Measurements from ENCODE around the gene ACAD9. TPM values are rescaled to one million over a fixed set of nuclear protein-coding genes. Genes with fewer than 3 reads are reported as not detected.

Gene ACAD9
- total and polyA plus RNA-seq, 12 donors = 20.8 to 45.9 (median 37.2) TPM

DNA sequence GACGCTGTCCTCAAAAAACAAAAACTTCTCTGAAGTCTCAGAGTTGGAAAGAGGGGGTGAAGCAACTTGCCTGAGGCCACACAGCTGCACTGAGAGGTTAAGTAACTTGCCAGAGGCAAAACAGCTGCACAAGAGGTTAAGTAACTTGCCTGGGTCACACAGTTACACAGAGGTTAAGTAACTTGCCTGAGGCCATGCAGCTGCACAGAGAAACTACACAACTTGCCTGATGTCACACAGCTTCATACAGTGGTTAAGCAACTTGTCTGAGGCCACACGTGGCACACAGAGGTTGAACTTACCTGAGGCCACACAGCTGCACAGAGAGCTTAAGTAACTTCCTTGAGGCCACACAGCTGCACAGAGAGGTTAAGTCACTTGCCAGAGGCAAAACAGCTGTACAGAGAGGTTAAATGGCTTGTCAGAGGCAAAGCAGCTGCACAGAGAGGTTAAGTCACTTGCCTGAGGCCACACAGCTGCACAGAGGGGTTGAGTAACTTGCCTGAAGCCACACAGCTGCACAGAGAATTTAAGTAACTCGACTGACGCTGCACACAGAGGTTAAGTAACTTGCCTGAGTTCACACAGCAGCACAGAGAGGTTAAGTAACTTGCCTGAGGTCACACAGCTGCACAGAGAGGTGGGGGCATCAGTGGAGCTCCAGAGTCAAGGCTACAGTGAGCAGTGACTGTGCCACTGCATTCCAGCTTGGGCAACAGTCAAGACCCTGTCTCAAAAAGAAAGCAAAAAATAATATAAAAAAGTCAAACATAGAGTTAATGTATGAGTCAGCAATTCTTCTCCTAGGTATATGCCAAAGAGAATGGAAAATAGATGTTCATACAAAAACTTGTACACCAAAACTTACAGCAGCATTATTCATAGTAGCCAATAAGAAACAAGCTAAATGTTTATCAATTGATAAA, 12.0 kb upstream of the ACAD9 start:
- intact Hi-C loops (cut with DNase I) = no loop called here
- Histone ChIP-seq H3K36me3 (no peaks in the 10 kb centered on the region), H3K4me1 (peaks cover 0 to 18% (median 12%) of the 10 kb centered on the region in 9 donors), H3K27ac (no peak overlapping the region), H3K4me3 (no peak overlapping the region), H3K9me3 (no peaks in the 10 kb centered on the region), H3K27me3 (no peaks in the 10 kb centered on the region)
- WGBS, 2 donors = 81 to 83% methylated on average over 4 of the region's 4 CpGs
- ATAC-seq (no peak), DNase-seq (no peak)
- no peak for TF ChIP-seq CTCF (IDR thresholded peaks at IDR 0.05)

GRCh38 chr3:128870347-128870746, 9.1 kb upstream of the ACAD9 start:
- Histone ChIP-seq H3K27ac (no peak overlapping the region), H3K9me3 (no peaks in the 10 kb centered on the region), H3K4me1 (peaks cover 0 to 12% (median 4%) of the 10 kb centered on the region in 9 donors), H3K36me3 (no peaks in the 10 kb centered on the region), H3K27me3 (no peaks in the 10 kb centered on the region), H3K4me3 (no peak overlapping the region)
- DNase-seq (no peak), ATAC-seq (no peak)
- WGBS, 2 donors = 93 to 94% methylated on average over 4 of the region's 4 CpGs
- intact Hi-C loops (cut with DNase I) = loop anchor here in 1 of 10 donors (10.0 kb wide), 1 partner anchor 186 kb away; no protein-coding TSS in a partner anchor
- no peak for TF ChIP-seq CTCF (IDR thresholded peaks at IDR 0.05)

- 81 to 88% methylated on average over 4 of the region's 4 CpGs for WGBS, 2 donors
- Histone ChIP-seq H3K4me1 (peaks cover 0 to 13% (median 0%) of the 10 kb centered on the region in 9 donors), H3K36me3 (no peaks in the 10 kb centered on the region), H3K27me3 (no peaks in the 10 kb centered on the region), H3K4me3 (no peak overlapping the region), H3K9me3 (no peaks in the 10 kb centered on the region), H3K27ac (no peak overlapping the region)
- DNase-seq (no peak), ATAC-seq (no peak)
- TF ChIP-seq CTCF (IDR thresholded peaks at IDR 0.05) = no peak
- intact Hi-C loops (cut with DNase I) = loop anchor here in 1 of 10 donors (10.0 kb wide), 1 partner anchor 187 kb away; no protein-coding TSS in a partner anchor
These were observed 7.1 kb upstream of the ACAD9 start for GRCh38 chr3:128872282-128872681.

DNA sequence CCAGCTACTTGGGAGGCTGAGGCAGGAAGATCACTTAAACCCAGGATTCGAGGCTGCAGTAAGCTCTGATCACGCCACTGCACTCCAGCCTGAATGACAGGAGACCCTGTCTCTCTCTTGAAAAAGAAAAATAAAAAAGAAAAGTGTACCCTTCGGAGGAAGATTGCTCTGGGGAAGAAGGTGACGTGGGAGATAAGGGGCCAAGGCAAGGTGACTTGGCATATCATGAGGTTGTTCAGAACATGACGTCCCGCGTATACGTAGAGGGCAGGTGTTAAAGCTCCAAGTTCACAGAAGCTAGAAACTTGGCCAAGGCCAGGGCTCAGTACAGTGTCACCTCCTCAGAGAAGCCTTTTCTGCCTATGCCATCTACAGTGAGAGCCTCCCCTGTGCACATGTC, 6.7 kb upstream of the ACAD9 start:
- DNase-seq (no peak), ATAC-seq (no peak)
- Histone ChIP-seq H3K36me3 (no peaks in the 10 kb centered on the region), H3K27me3 (no peaks in the 10 kb centered on the region), H3K9me3 (no peaks in the 10 kb centered on the region), H3K4me1 (peaks cover 0 to 16% (median 2%) of the 10 kb centered on the region in 9 donors), H3K4me3 (no peak overlapping the region), H3K27ac (no peak overlapping the region)
- intact Hi-C loops (cut with DNase I) = loop anchor here in 1 of 10 donors (10.0 kb wide), 1 partner anchor 188 kb away; no protein-coding TSS in a partner anchor
- TF ChIP-seq CTCF (IDR thresholded peaks at IDR 0.05) = no peak
- WGBS, 2 donors = 90 to 95% methylated on average over 8 of the region's 8 CpGs
